ENCODE measurements around the gene SGMS1.

- TF ChIP-seq CTCF (IDR thresholded peaks at IDR 0.05) (peak; percentile 51), EZH2phosphoT487 (IDR thresholded peaks at IDR 0.05) (no peak), EZH2 (IDR thresholded peaks at IDR 0.05) (no peak)
These were observed 61.9 kb downstream of the SGMS1 start for GRCh38 chr10:50561816-50562215.

Data from neural progenitor cell (in vitro differentiated cells).